HT-29 (cell line): ENCODE results near the gene APPL2. TPM values are rescaled to one million over a fixed set of nuclear protein-coding genes. Genes with fewer than 3 reads are reported as not detected.
"Not testable (repeated sequence)": the region's sequence is repeated elsewhere in the genome, so short reads cannot be mapped to it uniquely, and the experiment has no call there.

Source experiments
- DNase-seq: peaks from one replicate; pipeline ENCODE4 v3.0.0-alpha.2; 2015; ENCODE audit warnings: low spot score
- total RNA-seq: library from RNA; depleted of rRNA; stranded (reverse); fragments of >200 nt; shearing (Covaris generic); gene quantifications from 2 replicates; pipeline ENCODE4 v1.2.3, GENCODE V29; 2014

The APPL2 gene
- total RNA-seq, 1 experiment from 2014 or later, result 13.3 TPM

DNA sequence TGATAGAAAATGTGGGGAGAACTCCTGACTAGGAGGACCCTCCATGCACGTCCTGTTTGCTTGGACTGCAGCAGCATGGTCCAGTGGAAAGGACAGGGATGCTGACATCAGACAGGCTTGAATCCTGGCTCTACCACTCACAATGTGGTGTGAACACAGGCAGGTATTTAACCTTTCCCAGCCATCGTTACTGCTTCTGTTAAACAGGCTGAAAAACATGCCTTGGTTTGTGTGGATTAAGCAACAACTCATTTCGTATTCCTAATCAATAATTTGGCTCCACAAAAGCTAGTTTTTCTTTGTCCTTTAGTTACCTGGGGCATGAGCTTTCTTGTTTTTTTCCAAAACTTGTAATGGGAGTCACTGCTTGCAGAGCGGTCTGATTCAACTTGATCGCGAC is 41.0 kb downstream of the APPL2 start:
- DNase-seq, result no peak

DNA sequence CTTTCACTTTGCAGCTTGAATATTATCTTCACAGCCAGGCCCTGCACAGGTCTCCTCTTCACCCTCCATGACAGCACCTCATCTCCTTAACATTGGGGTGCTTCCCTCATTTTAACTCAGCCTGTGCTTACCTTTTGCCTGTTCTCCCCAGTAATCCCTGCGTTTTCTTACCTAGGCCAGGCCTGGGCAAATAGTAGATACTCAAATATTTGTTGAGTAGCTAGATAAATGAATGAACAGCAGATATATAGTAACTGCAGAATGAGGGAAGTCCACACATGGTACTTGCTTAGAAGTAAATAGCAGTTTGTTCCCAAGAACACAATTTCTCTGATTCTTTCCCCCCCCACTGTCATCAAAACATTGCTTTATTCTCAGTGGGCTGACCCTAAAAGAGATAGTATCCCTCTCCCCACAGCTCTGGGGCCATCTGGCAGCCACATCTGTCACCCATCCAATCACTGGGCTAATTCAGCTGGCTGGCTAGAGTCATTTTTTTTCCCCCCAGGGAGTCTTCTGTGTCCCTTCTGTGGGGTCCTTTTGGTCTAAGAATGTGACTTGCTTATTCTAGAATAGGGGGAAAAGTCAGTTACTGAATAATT is 43.2 kb downstream of the APPL2 start:
- no peak for DNase-seq

DNA sequence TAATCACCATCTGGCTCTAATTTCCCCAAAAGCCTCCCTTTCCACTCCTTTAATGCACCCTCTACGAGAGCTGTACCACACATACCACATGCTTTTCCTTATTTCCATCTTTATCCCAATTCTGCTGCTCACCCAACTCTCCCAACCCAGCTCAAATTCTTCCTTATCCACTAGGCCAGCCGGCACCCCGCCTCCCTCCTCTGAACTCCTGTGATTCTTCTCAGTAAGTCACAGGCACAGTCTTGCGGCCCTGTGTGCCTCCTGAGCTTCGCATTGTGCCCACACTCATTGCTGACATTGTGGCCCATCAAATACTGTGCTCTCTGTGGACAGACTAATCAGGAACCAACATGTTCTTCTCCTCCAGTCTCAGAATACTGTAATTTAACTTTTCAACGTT is 45.4 kb downstream of the APPL2 start:
- no peak for DNase-seq

DNA sequence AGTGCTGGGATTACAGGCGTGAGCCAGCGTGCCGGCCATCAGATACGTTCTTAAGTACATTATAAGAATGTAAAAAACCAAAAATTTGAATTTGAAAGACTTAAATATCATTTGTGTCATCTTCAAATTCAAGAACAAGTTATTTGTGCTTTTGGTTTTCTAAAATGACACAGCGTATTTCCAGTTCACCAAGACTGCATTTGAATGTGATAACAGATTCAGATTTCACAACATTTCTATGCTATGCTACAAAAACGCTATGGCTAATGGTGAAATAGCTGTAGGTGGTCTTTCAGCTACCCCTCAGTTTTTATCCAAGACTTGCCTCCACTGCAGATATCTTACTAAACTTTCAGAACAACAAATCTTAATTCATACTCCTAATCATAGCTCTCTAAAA is 46.7 kb downstream of the APPL2 start:
- no peak for DNase-seq

DNA sequence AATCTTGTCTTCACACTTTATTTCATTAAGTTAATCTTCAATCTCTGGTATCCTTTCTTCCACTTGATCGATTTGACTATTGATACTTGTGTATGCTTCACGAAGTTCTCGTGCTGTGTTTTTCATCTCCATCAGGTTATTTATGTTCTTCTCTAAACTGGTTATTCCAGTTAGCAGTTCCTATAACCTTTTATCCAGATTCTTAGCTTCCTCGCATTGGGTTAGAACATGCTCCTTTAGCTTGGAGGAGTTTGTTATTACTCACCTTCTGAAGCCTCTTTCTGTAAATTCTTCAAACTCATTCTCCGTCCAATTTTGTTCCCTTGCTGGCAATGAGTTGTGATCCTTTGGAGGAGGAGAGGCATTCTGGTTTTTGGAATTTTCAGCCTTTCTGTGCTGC is 52.0 kb downstream of the APPL2 start:
- peak; percentile 41 for DNase-seq

DNA sequence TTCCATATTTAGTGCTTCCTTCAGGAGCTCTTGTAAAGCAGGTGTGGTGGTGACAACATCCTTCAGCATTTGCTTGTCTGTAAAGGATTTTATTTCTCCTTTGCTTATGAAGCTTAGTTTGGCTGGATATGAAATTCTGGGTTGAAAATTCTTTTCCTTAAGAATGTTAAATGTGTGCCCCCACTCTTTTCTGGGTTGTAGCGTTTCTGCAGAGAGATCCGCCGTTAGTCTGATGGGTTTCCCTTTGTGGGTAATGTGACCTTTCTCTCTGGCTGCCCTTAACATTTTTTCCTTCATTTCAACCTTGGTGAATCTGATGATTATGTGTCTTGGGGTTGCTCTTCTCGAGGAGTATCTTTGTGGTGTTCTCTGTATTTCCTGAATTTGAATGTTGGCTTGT is 52.6 kb downstream of the APPL2 start:
- DNase-seq, result not testable (repeated sequence)

DNA sequence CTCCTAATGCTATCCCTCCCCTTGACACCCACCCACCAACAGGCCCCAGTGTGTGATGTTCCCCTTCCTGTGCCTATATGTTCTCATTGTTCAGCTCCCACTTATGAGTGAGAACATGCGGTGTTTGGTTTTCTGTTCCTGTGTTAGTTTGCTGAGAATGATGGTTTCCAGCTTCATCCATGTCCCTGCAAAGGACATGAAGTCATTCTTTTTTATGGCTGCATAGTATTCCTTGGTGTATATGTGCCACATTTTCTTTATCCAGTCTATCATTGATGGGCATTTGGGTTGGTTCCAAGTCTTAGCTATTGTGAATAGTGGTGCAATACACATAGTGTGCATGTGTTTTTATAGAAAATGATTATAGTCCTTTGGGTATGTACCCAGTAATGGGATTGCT is 56.9 kb downstream of the APPL2 start:
- DNase-seq, result not testable (repeated sequence)

DNA sequence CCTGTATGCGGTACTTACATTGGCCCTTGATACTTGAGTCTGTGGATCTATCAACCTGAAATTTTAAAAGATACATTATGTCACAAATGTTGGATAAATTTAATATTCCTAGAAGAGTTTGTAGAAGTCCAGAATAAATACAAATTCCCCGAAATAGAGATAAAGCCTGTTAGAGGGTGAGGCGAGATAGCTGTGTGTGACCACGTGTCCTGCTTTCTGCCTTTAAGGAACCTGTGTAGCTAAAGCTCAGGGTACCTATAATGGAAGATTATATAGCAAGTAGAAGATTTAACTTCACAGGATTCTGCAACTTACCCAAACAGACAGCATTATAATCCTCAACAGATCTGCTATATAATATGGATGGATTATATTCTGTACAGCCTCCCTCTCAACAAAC is 58.8 kb downstream of the APPL2 start:
- no peak for DNase-seq

DNA sequence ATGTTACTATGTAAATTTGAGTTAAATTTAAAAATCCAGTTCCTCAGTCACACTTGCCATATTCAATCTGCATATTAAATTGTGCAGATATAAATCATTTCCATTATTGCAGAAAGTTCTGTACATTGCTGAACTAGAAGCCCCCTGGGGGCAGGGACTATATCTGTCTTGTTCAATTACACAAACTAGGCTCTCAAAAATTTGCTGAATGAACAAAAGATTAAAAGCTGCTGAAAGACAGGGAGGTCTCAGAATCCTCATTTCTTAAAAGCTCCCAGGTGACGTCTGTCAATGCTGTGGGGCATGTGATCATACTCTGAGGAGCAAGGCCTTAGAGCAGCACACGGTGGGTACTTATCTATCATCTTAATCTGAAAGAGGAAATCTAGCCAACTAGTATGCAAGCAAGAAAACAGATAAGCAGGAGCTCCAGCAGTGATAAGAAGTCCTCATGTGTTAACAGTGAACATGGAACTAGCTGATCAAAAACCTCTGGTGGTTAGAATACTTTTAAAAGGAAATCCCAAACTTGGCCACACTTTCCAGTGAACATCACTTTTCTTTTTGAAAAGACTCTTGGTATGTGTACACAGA is 60.5 kb downstream of the APPL2 start:
- DNase-seq, result no peak

DNA sequence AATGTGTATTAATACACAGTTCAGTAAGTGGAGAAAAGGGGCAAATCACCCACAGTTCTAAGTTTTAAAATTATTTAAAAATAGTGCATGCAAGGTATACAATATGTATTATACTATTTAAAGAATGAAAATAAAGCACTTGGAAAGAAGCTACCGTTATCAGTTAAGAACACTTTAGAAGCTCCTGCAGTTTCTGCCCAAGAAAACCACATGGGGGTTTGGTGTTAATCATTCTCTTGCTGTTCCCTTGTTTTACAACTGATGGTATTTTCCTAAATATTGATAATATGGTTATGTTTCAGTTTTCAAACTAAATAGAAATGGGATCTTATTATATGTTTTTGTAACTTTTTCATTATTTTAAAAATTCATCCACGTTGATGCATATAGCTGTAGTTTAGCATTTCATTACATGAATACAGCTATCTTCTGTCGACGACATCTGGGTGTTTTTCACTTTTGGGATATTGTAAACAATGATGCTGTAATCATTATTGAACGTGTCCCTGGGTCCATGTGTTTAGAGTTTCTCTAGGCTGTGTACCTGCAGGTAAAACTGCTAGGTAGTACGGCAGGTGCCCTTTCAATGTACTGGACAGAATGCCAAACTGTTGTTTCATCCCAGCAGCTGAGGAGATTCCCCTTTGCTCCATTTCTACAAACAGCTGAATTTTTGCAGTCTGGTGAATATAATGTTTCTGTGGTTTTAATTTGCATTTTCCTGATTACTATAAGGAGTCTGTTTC is 64.1 kb downstream of the APPL2 start:
- no peak for DNase-seq

DNA sequence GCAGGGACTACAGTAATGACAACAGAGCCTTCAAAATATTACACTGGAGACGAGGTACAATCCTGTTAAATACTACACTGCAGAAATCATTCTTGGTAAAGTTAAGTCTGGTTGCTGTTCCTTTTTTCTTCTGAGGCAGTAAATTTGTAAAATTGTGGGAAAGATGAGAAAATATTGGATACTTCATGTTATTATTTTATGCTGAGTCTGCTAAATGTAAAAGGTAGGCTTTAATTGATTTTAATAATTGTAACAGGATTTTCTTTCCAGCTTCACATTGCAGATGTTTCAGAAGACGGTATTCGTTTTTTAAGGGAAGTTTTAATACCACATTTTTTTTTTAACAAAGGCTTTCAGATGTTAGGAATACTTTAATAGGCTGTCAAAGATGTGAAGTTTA is 65.8 kb downstream of the APPL2 start:
- DNase-seq, result no peak

DNA sequence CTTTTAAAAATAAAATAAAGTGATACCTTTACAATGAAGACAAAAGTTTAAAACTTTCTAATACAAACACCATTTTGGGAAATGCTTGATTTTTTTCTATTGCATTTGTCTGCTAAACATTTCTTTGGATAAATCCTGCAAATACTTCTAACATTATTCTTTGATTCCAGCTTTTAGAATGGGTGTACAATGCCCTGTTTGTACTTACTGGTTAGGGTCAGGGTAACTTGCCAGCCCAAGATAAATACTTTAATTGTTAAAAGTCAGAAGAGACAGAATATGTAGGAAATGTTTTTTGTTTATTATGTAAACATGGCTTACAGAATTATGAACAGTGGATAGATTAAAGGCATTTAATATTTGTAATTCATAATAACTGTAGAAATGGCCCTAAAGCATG is 68.0 kb downstream of the APPL2 start:
- no peak for DNase-seq

DNA sequence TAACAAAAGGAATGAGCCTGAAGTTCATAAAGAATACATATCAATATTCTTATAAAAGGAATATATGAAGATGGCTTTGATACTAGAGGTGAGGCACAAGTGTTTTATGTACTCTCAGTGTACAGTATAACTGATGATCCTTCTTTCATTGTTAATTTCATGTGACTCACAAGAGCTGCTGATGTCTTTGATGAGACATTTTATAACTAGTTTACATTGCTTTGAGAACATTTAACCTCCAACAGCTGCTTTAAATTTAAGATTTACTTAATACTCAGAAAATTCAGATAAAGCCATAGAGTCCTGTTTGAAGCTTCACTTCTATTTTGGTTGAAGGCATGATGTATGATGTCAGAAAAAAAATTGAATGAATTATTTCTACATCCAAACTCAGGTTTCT is 68.6 kb downstream of the APPL2 start:
- no peak for DNase-seq

DNA sequence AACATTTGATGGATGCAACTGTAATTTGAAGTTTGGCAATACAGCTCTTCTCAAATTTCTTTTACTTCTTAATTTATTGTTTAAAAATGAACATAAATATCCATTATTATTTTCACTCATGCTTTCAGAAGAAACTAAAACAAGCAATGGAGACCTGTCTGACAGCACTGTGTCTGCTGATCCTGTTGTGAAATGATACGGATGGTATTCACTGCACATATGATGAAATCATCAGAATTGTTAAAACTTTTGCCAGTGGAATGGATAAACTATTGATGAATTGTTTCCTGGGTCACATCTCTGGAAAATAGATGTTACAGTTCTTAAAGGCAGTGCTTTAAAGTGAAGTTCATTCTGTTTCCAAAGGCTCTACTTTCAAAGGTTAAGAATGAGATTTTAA is 69.2 kb downstream of the APPL2 start:
- DNase-seq, result no peak

DNA sequence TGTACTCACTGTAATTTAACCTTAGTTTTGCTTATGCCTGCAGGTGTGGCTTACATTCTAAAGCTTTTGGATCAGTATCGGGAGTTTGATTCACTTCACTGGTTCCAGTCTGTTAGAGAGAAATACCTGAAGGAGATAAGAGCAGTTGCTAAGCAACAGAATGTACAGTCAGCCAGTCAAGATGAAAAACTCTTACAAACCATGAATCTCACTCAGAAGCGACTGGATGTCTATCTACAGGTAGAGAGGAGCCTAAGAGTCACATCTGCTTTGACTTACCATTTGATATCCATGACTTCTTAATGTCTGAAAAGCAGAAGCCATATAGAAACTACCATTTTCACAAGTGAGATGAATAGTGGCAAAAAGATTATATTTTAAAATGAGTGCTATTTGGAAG is 71.9 kb downstream of the APPL2 start:
- no peak for DNase-seq

DNA sequence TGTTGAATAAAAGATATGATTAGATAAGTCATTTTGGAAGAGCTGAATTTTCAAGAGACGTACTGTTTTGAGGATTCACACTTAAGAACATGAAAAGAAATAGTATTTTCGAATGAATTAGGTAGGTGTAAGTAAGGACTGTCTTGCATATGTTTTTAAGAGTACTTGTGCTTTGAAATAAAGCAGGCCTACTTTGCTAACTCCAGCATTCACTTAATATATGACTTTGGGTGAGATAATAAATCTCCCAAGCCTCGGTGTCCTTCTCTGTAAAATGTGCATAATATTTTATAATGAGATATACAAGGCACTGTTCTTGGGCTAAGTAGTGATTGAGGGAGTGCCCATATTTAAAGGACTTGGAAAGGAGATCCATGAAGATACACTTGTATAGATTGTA is 73.8 kb downstream of the APPL2 start:
- no peak for DNase-seq

DNA sequence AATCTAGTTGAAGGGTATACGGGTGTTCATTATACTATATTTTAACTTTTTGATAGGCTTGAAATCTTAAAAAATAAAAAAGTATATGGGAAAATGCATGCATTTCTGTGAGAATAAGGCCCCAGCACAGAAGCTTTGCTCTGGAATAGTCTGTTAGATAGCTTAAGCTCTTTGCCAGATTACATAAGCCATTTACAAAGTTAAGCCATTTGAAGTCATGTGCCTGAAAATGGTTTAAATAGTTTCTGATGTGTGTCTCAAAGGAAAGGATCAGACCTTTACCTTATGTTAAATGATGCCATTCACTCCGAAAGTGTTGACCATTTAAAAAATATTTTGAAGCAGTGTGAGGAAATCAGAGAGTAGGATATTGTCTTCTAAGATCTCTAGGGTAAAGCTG is 77.1 kb downstream of the APPL2 start:
- no peak for DNase-seq

DNA sequence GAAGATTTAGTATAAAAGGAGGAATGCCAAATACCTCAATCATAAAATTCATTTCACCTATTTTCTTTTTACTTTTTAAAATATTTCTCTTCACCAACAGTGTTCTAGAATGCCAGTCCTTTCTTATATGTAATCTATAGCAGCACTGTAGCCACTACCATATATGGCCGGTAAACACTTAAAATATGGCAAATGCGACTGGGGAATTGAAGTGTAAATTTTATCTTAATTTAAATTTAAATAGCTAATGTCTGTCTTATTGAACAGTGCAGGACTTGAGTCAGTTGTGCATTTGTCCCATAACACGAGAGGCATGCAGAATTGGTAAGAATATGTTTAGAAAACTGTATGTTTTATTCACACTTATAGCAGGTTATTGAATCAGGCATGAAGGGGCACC is 78.4 kb downstream of the APPL2 start:
- DNase-seq, result no peak

DNA sequence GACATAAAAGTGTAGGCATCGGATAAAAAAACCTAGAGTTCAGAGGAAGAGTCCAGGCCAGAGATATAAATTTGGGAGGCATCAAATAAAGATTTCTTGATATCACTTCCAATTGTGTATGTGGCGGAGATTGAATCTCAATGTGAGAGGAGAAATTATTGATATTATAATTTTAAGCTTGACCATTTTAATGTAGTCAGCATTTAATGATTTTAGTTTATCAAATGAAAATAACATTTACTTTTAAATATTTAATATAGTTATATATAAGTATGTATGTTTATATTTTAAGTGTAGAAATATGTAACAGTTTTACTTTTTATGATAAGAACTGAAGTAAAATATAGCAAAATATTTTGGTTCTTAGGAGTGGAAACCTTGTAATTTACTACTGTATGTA is 79.7 kb downstream of the APPL2 start:
- no peak for DNase-seq

DNA sequence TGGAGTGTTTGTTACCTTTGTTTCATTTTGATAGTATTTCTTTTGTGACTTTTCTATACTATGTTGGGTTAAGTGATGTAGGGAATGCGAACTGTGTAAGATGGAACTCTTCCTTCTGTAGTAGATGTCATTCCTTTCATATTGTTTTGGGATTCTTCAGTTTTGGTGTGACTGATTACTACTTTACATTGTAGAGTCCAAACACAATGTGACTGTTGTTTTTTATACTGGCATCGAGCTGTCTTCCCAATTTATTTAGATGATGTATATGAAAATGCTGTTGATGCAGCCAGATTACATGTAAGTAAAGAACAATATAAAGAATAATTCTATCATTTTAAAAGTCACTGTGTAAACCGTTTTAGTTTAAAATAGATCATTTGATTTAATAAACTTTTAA is 93.7 kb downstream of the APPL2 start:
- no peak for DNase-seq

DNA sequence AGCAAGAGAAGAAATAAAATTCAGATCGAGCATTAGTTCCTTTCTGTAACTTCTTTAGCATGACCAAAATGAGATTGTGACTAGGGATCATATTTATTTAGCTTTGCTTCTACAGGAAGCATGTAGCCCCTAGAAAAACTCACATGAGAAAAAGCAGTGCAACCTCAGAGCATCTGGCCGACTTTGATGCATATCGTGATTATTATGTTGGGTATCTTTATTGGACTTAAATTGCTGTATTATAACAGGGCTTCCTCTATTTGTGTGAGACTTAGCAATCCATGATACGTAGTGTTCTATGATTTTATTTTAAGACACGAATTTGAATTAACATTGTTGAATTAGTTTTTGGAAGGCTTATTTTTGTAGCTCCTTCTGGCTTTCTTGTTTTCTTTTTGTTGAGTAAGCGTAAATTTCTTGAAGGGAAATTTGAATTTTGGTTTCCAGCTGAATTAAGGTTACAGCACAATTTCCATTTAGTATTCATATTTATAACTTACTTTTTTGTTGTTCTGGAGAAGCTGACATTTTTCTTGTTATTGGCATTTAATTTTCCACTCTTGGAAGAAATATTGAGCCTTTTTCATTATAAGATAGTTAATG is 94.6 kb downstream of the APPL2 start:
- DNase-seq, result no peak

DNA sequence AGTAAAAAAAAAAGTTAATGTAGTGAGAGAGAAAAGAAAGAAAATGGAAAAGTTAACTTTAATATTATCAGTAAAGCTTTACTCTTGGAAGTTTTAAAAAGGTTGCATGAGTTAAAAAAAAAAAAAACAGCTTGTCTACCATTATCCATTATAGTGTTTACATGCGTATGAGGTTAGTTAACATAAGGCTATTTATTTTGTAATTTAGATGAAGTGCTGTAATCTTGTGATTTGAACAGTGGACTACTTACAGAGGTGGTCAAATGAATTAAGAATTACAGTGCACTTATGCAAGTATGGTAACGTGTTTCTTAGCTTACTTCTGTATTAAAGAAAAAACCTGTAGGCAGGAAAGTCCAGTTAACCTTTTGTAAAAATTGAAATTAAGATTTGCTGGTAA is 97.7 kb downstream of the APPL2 start:
- no peak for DNase-seq
